OCI-LY7 (cell line): ENCODE results near the gene C3orf52. TPM values are rescaled to one million over a fixed set of nuclear protein-coding genes. Genes with fewer than 3 reads are reported as not detected.

Experiments used
- BruUV-seq: library from RNA; stranded (reverse); fragments of 400-500 nt; replicated peaks from 2 replicates; lab custom pipeline; 2021; lab: Mats Ljungman, UMichigan
- CTCF ChIA-PET: fragments of 300-600 bp; sonication (Branson Sonifier 250); formaldehyde crosslinking; loops from one replicate; lab custom pipeline; 2022; ENCODE audit warnings: antibody characterized with exemption; ENCODE audit not compliant: unreplicated experiment; lab: Charles Lee
- POLR2A ChIA-PET: fragments of 300-600 bp; sonication (Branson Sonifier 250); formaldehyde crosslinking; loops from one replicate; lab custom pipeline; 2022; ENCODE audit warnings: antibody characterized with exemption; lab: Charles Lee
- DNase-seq: peaks from one replicate; pipeline ENCODE4 v3.0.0-alpha.2; 2015; ENCODE audit warnings: low spot score
- H2AFZ ChIP-seq: fragments of 200-600 bp; sonication (generic), shearing (Covaris generic); 2 replicates; pipeline ENCODE4 v1.6.1; 2014; ENCODE audit warnings: mild to moderate bottlenecking, antibody characterized with exemption, low read length, moderate library complexity
- H3K27ac ChIP-seq: fragments of 200-600 bp; sonication (generic); 2 replicates; pipeline ENCODE4 v1.5.1; 2014; ENCODE audit warnings: mixed run types, low read depth, mild to moderate bottlenecking, moderate library complexity, low read length, inconsistent platforms; ENCODE audit not compliant: poor library complexity, severe bottlenecking
- H3K36me3 ChIP-seq: fragments of 200-600 bp; sonication (generic); 2 replicates; pipeline ENCODE4 v1.6.1; 2014; ENCODE audit warnings: mild to moderate bottlenecking, antibody characterized with exemption, low read length, moderate library complexity, mixed read lengths; ENCODE audit not compliant: insufficient read depth
- H3K4me1 ChIP-seq: fragments of 200-600 bp; sonication (generic); 2 replicates; pipeline ENCODE4 v1.5.1; 2014; ENCODE audit warnings: mild to moderate bottlenecking, low read length; ENCODE audit not compliant: insufficient read depth, poor library complexity, severe bottlenecking
- H3K4me2 ChIP-seq: fragments of 200-600 bp; sonication (generic); 2 replicates; pipeline ENCODE4 v1.6.1; 2014; ENCODE audit warnings: mild to moderate bottlenecking, low read length
- H3K4me3 ChIP-seq: fragments of 200-600 bp; sonication (generic); 2 replicates; pipeline ENCODE4 v1.5.1; 2014; ENCODE audit warnings: mild to moderate bottlenecking, low read depth, low read length; ENCODE audit not compliant: poor library complexity, severe bottlenecking
- H3K79me2 ChIP-seq: fragments of 200-600 bp; sonication (generic); 2 replicates; pipeline ENCODE4 v1.6.1; 2016; ENCODE audit warnings: low read depth, mild to moderate bottlenecking, low read length, moderate library complexity, mixed read lengths; ENCODE audit not compliant: insufficient read depth
- H3K9me2 ChIP-seq: fragments of 200-600 bp; sonication (generic); 2 replicates; pipeline ENCODE4 v1.6.1; 2016; ENCODE audit warnings: mild to moderate bottlenecking, low read length, mixed read lengths; ENCODE audit not compliant: insufficient read depth
- H3K9me3 ChIP-seq: fragments of 200-600 bp; sonication (generic); 2 replicates; pipeline ENCODE4 v1.6.1; 2014; ENCODE audit warnings: mild to moderate bottlenecking, mixed run types, low read length, mixed read lengths
- H4K20me1 ChIP-seq: fragments of 200-600 bp; sonication (generic); 2 replicates; pipeline ENCODE4 v1.6.1; 2014; ENCODE audit warnings: mild to moderate bottlenecking, antibody characterized with exemption, low read length, moderate library complexity, mixed read lengths; ENCODE audit not compliant: insufficient read depth
- CTCF ChIP-seq: fragments of 200-600 bp; sonication (generic); conservative IDR thresholded peaks from 2 replicates; pipeline ENCODE4 v1.5.1; 2014; ENCODE audit warnings: mild to moderate bottlenecking, antibody characterized with exemption, low read length, moderate library complexity, mixed read lengths
- EZH2phosphoT487 ChIP-seq: fragments of 200-600 bp; sonication (generic); IDR thresholded peaks from 2 replicates; pipeline ENCODE4 v1.6.1; 2018; ENCODE audit warnings: low read depth, borderline replicate concordance, mild to moderate bottlenecking, mixed run types, antibody characterized with exemption, low read length, moderate library complexity, mixed read lengths
- intact Hi-C: fragments of 100-400 bp; cut with micrococcal nuclease; formaldehyde crosslinking; loops from one replicate; pipeline ENCODE4 v1.10.0; 2022; ENCODE audit not compliant: unreplicated experiment
- total RNA-seq, 2 experiments: library from RNA; depleted of rRNA in 1 of 2; stranded (reverse); fragments of >200 nt in 1 of 2; shearing (Covaris generic) in 1 of 2; gene quantifications; 2 replicates each; pipeline ENCODE4 v1.2.3, GENCODE V29; 2014 to 2022

C3orf52 gene
- total RNA-seq, 2 experiments from 2014 or later, result 11.2 to 19.0 TPM

- TF ChIP-seq CTCF, result no peak
- TF ChIP-seq EZH2phosphoT487, result no peak
- intact Hi-C loops, result no loop called here
- no peaks in the 10 kb centered on the region for H3K9me2 ChIP-seq
- H3K4me3 ChIP-seq, result peak overlapping the region; percentile 38
- peaks cover 71% of the 10 kb centered on the region for H3K4me1 ChIP-seq
- peaks cover 12% of the 10 kb centered on the region; the same call in 1 of the 2 replicates for H3K79me2 ChIP-seq
- peak overlapping the region; percentile 62 for H3K4me2 ChIP-seq
- DNase-seq, result peak; percentile 55
- POLR2A ChIA-PET, result interaction anchor here (0.6 to 2.3 kb wide), 15 partner anchors 12 to 1737 kb away, joined by 3 to 11 read pairs (median 4); partner anchors contain the start of gene SLC9C1
- no peaks in the 10 kb centered on the region for H3K9me3 ChIP-seq
- H2AFZ ChIP-seq, result peak overlapping the region; percentile 26; the same call in 1 of the 2 replicates
- no TSS peak for BruUV-seq
- peaks cover 8% of the 10 kb centered on the region for H3K36me3 ChIP-seq
- H3K27ac ChIP-seq, result peak overlapping the region; percentile 69
- CTCF ChIA-PET, result interaction anchor here (0.5 kb wide), 1 partner anchor 51 kb away, joined by 3 read pairs; no protein-coding TSS in a partner anchor
- no peaks in the 10 kb centered on the region for H4K20me1 ChIP-seq
Observed at GRCh38 chr3:112089956-112090886, 4.0 kb downstream of the C3orf52 start.

GRCh38 chr3:112090887-112091586 is 4.8 kb downstream of the C3orf52 start:
- intact Hi-C loops, result no loop called here
- Histone ChIP-seq H3K79me2 (peaks cover 12% of the 10 kb centered on the region; the same call in 1 of the 2 replicates), H3K9me2 (no peaks in the 10 kb centered on the region), H2AFZ (peak overlapping the region; percentile 26; the same call in 1 of the 2 replicates), H3K4me1 (peaks cover 65% of the 10 kb centered on the region), H3K27ac (peak overlapping the region; percentile 69), H3K4me2 (peak overlapping the region; percentile 62), H3K9me3 (no peaks in the 10 kb centered on the region), H3K36me3 (peaks cover 9% of the 10 kb centered on the region), H4K20me1 (no peaks in the 10 kb centered on the region), H3K4me3 (peak overlapping the region; percentile 38)
- no TSS peak for BruUV-seq
- ChIA-PET CTCF (interaction anchor here (0.5 kb wide), 1 partner anchor 52 kb away, joined by 3 read pairs; no protein-coding TSS in a partner anchor), POLR2A (interaction anchor here (0.9 to 2.3 kb wide), 7 partner anchors 13 to 43 kb away, joined by 3 to 9 read pairs (median 4); no protein-coding TSS in a partner anchor)
- TF ChIP-seq EZH2phosphoT487 (no peak), CTCF (no peak)
- DNase-seq, result peak; percentile 19
